ENCODE results near the gene AUTS2.

DNA sequence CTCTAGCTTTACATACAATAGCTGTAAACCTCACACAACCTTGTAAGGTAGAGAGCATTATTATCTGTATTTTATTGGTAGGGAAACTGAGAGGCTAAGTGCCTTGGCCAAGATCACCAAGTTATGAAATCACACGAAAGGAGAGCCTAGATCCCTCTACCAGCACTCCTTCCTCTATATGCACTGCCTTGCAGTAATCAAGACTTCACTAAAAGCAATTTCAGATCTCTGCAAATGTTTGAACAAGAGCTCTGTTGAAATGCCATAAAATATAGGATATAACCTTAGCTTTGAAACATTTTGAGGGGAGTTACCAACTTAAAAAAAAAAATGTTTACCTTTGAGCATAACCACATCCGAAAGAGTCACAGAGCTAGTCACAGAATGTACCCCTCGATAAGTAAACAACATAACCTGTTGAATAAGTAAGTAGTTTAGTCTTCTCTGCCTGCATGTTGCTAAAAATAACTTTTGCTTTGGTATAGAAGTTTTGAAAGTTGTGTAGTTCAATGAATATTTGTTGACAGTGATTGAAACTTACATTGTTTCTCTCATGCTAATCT, 709.4 kb downstream of the AUTS2 start:
- no peak for TF ChIP-seq NBN (IDR thresholded peaks at IDR 0.05; ENCODE audit: low read depth)
- TF ChIP-seq, protein P1, sequence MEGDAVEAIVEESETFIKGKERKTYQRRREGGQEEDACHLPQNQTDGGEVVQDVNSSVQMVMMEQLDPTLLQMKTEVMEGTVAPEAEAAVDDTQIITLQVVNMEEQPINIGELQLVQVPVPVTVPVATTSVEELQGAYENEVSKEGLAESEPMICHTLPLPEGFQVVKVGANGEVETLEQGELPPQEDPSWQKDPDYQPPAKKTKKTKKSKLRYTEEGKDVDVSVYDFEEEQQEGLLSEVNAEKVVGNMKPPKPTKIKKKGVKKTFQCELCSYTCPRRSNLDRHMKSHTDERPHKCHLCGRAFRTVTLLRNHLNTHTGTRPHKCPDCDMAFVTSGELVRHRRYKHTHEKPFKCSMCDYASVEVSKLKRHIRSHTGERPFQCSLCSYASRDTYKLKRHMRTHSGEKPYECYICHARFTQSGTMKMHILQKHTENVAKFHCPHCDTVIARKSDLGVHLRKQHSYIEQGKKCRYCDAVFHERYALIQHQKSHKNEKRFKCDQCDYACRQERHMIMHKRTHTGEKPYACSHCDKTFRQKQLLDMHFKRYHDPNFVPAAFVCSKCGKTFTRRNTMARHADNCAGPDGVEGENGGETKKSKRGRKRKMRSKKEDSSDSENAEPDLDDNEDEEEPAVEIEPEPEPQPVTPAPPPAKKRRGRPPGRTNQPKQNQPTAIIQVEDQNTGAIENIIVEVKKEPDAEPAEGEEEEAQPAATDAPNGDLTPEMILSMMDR (IDR thresholded peaks at IDR 0.05 in 2 of 3, conservative IDR thresholded peaks at IDR 0.05 in 1 of 3; ENCODE audit: insufficient read depth in 2 of 3, low read depth in 1 of 3, low read length in 3 of 3): no peak
- TF ChIP-seq GATA2 (CRISPR knock-in tag; IDR thresholded peaks at IDR 0.05): no peak
- no peak for TF ChIP-seq CHD2 (IDR thresholded peaks at IDR 0.05; ENCODE audit: low read depth, low read length)
- TF ChIP-seq, protein P2, sequence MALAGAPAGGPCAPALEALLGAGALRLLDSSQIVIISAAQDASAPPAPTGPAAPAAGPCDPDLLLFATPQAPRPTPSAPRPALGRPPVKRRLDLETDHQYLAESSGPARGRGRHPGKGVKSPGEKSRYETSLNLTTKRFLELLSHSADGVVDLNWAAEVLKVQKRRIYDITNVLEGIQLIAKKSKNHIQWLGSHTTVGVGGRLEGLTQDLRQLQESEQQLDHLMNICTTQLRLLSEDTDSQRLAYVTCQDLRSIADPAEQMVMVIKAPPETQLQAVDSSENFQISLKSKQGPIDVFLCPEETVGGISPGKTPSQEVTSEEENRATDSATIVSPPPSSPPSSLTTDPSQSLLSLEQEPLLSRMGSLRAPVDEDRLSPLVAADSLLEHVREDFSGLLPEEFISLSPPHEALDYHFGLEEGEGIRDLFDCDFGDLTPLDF (CRISPR knock-in tag; IDR thresholded peaks at IDR 0.05): no peak
- TF ChIP-seq, protein P3, sequence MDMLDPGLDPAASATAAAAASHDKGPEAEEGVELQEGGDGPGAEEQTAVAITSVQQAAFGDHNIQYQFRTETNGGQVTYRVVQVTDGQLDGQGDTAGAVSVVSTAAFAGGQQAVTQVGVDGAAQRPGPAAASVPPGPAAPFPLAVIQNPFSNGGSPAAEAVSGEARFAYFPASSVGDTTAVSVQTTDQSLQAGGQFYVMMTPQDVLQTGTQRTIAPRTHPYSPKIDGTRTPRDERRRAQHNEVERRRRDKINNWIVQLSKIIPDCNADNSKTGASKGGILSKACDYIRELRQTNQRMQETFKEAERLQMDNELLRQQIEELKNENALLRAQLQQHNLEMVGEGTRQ (CRISPR knock-in tag; IDR thresholded peaks at IDR 0.05): no peak
- no peak for TF ChIP-seq MAFK (IDR thresholded peaks at IDR 0.05; ENCODE audit: low read length)
- TF ChIP-seq, protein P4, sequence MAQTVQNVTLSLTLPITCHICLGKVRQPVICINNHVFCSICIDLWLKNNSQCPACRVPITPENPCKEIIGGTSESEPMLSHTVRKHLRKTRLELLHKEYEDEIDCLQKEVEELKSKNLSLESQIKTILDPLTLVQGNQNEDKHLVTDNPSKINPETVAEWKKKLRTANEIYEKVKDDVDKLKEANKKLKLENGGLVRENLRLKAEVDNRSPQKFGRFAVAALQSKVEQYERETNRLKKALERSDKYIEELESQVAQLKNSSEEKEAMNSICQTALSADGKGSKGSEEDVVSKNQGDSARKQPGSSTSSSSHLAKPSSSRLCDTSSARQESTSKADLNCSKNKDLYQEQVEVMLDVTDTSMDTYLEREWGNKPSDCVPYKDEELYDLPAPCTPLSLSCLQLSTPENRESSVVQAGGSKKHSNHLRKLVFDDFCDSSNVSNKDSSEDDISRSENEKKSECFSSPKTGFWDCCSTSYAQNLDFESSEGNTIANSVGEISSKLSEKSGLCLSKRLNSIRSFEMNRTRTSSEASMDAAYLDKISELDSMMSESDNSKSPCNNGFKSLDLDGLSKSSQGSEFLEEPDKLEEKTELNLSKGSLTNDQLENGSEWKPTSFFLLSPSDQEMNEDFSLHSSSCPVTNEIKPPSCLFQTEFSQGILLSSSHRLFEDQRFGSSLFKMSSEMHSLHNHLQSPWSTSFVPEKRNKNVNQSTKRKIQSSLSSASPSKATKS (CRISPR knock-in tag; IDR thresholded peaks at IDR 0.05): no peak
- TF ChIP-seq MAZ (CRISPR knock-in tag; conservative IDR thresholded peaks at IDR 0.05 in 1 of 2, IDR thresholded peaks at IDR 0.05 in 1 of 2): no peak
- TF ChIP-seq NFYB (IDR thresholded peaks at IDR 0.05; ENCODE audit: extremely low read depth, insufficient read length): no peak
- TF ChIP-seq DIDO1 (tag; IDR thresholded peaks at IDR 0.05; ENCODE audit: low read depth): no peak
- no peak for TF ChIP-seq JUND (IDR thresholded peaks at IDR 0.05; ENCODE audit: borderline replicate concordance, low read depth, low read length)
- no peak for TF ChIP-seq JUND (tag; IDR thresholded peaks at IDR 0.05; ENCODE audit: borderline replicate concordance, low read depth, low read length)
